HG02798 (cell line): ENCODE results near the gene ZNF416.
A peak's percentile ranks its signal among the peaks of the same experiment; 100 is the strongest.

Experiments
- ATAC-seq: cut with Tn5 transposase; IDR thresholded peaks from one replicate; pipeline ENCODE4 v1.9.1; 2021; ENCODE audit warnings: mild to moderate bottlenecking; ENCODE audit not compliant: unreplicated experiment, poor library complexity

ZNF416 gene

DNA sequence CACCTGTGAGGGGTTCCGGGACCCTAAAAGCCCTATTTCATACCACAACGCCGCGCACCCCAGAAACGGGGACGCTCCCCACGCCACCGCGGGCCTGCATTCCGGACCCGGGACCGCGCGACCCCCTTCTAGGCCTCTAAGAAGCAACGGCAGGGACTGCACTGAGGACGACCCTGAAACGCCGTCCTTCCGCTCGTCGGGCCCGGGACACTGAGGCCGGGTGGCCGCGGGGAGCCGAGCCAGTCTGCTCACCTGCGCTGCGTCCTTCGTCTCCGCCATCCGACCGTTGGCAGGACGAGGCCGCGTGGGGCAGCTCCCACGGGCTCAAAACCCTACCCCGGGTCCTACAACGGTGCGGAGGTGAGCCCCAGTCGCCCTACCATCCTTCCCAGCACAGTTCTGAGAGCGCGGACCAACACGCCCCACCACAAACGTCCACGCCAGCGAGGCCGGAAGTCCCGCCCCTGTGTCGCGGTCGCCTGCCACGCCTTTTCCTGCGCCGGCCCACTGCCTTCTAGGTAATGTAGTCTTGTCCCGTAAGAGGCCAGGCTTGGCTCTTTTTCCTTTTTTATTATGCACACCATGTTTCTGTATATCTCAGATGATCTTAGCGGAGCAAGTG lies 19.2 kb downstream of the ZNF416 start, which contains the start of gene ZNF550:
Gene ZNF550, minus strand, starts transcription at position 460 of the 622 bp plus-strand sequence. Its CDS starts 181 bp downstream, at position 279.
- peak; percentile 97 for ATAC-seq

DNA sequence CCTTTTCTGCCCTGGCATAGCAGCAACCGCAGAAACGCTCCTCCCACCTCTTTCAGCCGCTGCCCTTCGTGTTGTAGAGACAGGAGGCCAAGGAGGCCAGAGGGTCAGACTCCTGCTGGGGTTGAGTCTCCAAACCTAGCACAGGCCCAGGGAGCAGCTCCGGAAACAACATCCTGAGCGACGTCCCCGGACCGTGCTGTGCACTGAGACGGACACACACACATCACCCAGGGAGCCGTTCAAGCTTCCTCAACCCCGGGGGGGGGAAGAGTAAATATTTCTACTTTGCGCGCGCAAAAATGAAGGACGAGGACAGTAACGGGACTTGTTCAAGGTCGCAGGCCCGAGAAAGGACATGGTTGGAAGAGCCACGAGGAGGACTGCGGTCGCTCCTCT lies 19.7 kb downstream of the ZNF416 start:
- ATAC-seq: no peak

DNA sequence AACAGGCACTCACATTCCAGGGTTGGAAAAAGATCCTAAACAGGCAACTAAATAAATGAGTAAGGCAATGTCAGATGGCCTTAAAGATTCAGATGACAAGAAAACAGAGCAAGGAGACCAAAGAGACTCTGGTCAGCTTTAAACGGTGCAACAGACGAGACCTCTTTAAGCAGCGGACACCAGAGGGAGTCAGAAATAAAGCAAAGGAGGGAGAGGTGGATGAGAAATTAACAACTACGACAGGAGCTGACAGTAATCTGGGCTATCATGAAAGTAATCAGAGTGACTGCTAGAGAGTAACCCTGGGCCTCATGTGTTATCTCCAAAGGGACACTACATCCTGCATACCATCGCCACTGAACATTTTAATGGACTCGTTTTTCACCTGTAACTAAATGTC lies 20.2 kb downstream of the ZNF416 start:
- ATAC-seq: no peak

DNA sequence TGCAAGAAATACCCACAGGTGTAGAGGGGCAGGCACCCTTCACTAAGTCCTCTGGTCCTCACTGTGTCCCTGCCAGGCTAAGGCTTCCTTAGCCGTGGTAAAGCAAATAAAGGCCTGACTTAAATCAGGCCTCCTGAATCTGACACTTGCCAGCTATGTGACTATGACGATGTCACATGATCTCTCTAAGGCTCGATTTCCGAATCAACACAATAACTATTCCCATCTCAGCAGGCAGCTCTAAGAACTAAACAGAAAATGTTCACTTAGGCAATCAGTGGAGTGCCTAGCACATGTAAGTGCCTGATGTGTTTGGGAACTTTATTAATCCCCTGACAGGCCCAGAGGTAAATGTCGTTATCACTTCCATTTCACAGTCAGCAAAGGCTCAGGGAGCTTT lies 21.1 kb downstream of the ZNF416 start:
- no peak for ATAC-seq

DNA sequence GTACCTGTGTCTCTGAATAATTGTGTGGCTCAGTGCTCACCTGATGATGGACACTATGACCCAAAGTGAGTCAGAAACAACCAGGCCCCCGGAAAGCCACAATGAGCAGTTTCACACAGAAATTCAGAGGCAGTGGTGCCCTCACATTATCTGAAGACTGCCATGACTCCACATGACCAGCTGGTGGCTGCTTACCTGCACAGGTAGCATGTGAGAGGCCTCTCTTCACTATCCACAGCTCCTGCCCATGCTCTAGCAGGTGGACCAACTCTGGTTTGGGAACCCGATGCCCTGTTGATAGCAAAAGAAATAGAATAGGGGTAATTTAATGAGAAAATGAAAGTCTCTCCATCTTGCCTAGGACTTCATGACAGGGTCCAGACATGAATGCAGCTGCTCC lies 26.3 kb downstream of the ZNF416 start:
- ATAC-seq: no peak

DNA sequence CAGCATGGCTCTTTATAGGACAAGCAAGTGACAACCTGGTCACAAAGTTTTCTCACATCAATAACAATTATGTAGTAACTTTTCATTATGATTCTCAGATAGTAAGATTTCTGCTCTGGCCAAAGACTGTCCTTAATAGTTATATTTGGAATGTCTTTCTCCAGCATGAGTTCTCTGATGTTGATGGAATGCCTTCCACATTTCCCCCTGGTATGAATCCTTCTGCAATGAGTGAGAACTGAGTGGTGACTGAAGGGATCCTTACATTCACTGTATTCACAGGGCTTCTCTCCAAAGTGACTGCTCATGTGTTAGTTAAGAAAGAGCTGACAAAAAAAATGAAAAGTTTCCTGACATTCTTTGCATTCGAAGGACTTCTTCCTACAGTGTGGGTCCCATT lies 32.2 kb downstream of the ZNF416 start:
- ATAC-seq: no peak

DNA sequence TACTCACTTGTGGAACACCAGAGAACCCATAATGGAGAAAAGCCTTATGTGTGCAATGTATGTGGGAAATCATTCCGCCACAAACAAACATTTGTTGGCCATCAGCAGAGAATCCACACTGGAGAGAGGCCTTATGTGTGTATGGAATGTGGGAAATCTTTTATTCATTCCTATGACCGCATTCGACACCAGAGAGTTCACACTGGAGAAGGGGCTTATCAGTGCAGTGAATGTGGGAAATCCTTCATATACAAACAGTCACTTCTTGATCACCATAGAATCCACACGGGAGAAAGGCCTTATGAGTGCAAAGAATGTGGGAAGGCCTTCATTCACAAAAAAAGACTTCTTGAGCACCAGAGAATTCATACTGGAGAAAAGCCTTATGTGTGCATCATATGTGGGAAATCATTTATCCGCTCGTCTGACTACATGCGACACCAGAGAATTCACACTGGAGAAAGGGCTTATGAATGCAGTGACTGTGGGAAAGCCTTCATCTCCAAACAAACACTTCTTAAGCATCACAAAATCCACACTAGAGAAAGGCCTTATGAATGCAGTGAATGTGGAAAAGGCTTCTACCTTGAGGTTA lies 40.7 kb downstream of the ZNF416 start:
- no peak for ATAC-seq

DNA sequence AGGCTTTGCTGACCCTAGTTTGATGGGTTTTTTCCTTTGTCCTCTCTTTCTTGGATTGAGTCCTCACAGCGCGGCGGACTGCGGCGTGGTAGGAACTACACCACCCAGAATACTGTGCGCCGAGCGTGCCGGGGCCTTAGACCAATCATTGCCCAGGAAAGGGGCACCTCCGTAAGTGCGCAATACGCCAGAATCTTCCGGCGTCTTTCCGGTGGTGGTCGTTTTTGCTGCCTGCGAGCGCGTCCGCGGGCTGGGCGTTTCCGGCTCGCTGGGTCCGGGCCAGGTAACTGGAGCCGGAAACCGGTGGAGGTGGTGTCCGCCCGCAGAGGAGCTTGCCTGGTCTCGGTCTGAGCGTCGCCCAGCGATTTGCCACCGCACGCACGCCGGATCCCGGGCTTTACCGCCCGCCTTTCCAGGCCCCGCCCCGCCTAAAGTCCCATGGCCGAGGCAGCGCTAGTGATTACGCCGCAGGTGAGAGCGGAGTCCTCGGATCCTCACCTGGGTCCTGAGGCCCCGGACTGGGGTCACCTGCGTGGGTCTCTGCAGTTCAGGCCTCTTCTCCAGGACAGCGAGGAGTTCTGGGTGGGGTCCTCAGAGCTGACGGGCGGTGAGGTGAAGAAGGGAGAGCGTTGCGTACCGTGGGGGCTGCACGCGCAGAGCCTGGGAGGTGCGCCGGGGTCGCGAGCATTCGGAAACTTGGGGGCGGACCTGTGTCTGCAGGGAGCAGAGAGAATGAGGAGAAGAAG lies 51.4 kb downstream of the ZNF416 start, which contains the start of gene ZNF549:
Gene ZNF549, plus strand, starts transcription at position 221 of the 746 bp plus-strand sequence. Its CDS starts 218 bp downstream, at position 439.
- ATAC-seq: peak; percentile 98
